Osteocyte (in vitro differentiated cells): ENCODE data around the gene MPZL3. TPM values are rescaled to one million over a fixed set of nuclear protein-coding genes. Genes with fewer than 3 reads are reported as not detected.

Experiments used
- DNase-seq: peaks from one replicate; pipeline ENCODE4 v3.0.0; 2021; ENCODE audit warnings: mixed read lengths; ENCODE audit not compliant: unreplicated experiment; ENCODE audit errors: extremely low spot score
- H3K27ac Mint-ChIP-seq: one replicate; pipeline ENCODE4 v1.8.0; 2021; ENCODE audit warnings: mild to moderate bottlenecking, mixed read lengths; ENCODE audit not compliant: unreplicated experiment
- H3K27me3 Mint-ChIP-seq: one replicate; pipeline ENCODE4 v1.8.0; 2021; ENCODE audit warnings: mixed read lengths; ENCODE audit not compliant: unreplicated experiment
- H3K36me3 Mint-ChIP-seq: one replicate; pipeline ENCODE4 v1.8.0; 2021; ENCODE audit warnings: mixed read lengths; ENCODE audit not compliant: unreplicated experiment
- H3K4me1 Mint-ChIP-seq: one replicate; pipeline ENCODE4 v1.8.0; 2021; ENCODE audit warnings: mixed read lengths; ENCODE audit not compliant: unreplicated experiment
- H3K4me3 Mint-ChIP-seq: one replicate; pipeline ENCODE4 v1.8.0; 2021; ENCODE audit warnings: mild to moderate bottlenecking, moderate library complexity, mixed read lengths; ENCODE audit not compliant: unreplicated experiment
- H3K9me3 Mint-ChIP-seq: one replicate; pipeline ENCODE4 v1.8.0; 2021; ENCODE audit warnings: mixed read lengths; ENCODE audit not compliant: unreplicated experiment
- CTCF ChIP-seq: fragments of 200-600 bp; sonication (generic); IDR thresholded peaks from 2 replicates; pipeline ENCODE4 v1.5.0; 2021; ENCODE audit warnings: antibody characterized with exemption, mild to moderate bottlenecking, moderate library complexity
- total RNA-seq: library from RNA; stranded (reverse); gene quantifications from 2 replicates; pipeline ENCODE4 v1.2.1, GENCODE V29; 2021

MPZL3 gene
- total RNA-seq, 1 donor from 2014 or later, result 0.40 TPM

DNA sequence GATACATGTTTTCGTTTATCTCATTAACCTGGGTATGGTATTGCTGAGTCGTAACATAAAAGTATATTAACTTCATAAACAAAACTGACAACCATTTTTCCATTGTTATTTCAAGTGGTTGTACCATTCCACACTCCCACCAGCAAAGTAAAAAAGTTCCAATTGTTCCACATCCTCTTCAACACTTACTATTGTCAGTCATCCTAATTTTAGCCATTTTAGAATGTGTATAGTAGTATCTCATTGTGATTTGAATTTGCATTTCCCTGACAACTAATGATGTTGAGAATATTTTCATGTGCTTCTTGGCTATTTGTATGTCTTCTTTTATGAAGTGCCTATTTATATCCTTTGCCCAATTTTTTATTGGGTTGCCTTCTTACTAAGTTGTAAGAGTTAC is 41.9 kb upstream of the MPZL3 start:
- TF ChIP-seq CTCF, result no peak
- peaks cover 3% of the 10 kb centered on the region for H3K9me3 Mint-ChIP-seq
- H3K4me1 Mint-ChIP-seq, result peaks cover 8% of the 10 kb centered on the region
- H3K4me3 Mint-ChIP-seq, result no peak overlapping the region
- peaks cover 2% of the 10 kb centered on the region for H3K36me3 Mint-ChIP-seq
- H3K27me3 Mint-ChIP-seq, result peaks cover 31% of the 10 kb centered on the region
- H3K27ac Mint-ChIP-seq, result no peak overlapping the region
- DNase-seq, result no peak

GRCh38 chr11:118291477-118292135 is 39.4 kb upstream of the MPZL3 start:
- Mint-ChIP-seq H3K9me3 (peaks cover 3% of the 10 kb centered on the region), H3K4me3 (no peak overlapping the region), H3K4me1 (peaks cover 8% of the 10 kb centered on the region), H3K36me3 (peaks cover 2% of the 10 kb centered on the region), H3K27ac (no peak overlapping the region), H3K27me3 (peaks cover 38% of the 10 kb centered on the region)
- TF ChIP-seq CTCF, result no peak
- DNase-seq, result no peak

- no peak for TF ChIP-seq CTCF
- H3K4me3 Mint-ChIP-seq, result no peak overlapping the region
- peaks cover 3% of the 10 kb centered on the region for H3K9me3 Mint-ChIP-seq
- H3K36me3 Mint-ChIP-seq, result peaks cover 2% of the 10 kb centered on the region
- no peak overlapping the region for H3K27ac Mint-ChIP-seq
- peaks cover 42% of the 10 kb centered on the region for H3K27me3 Mint-ChIP-seq
- H3K4me1 Mint-ChIP-seq, result peaks cover 8% of the 10 kb centered on the region
- DNase-seq, result no peak
Measured at GRCh38 chr11:118290923-118291322, 38.8 kb upstream of the MPZL3 start.

DNA sequence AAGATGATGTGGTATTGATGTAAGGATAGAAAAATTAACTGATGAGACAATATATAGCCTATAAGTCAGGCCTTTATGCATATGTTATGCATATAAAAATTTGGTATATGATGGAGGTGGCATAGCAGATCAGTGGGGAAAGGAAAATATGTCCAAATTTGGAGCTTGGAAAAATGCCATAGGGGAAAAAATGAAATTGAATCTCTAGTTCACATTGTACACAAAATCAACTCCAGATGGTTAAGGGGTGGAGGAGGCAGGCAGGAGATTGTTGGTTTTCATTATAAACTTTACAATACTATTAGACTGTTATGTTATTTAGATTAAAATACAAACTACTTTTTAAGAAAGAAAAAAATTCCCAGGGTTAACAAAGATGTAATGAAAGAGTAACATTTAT is 37.2 kb upstream of the MPZL3 start:
- no peak overlapping the region for H3K27ac Mint-ChIP-seq
- peaks cover 3% of the 10 kb centered on the region for H3K9me3 Mint-ChIP-seq
- DNase-seq, result no peak
- no peak overlapping the region for H3K4me3 Mint-ChIP-seq
- H3K27me3 Mint-ChIP-seq, result peaks cover 42% of the 10 kb centered on the region
- TF ChIP-seq CTCF, result no peak
- peaks cover 2% of the 10 kb centered on the region for H3K36me3 Mint-ChIP-seq
- H3K4me1 Mint-ChIP-seq, result peaks cover 8% of the 10 kb centered on the region

GRCh38 chr11:118287006-118287405 is 34.8 kb upstream of the MPZL3 start:
- H3K27ac Mint-ChIP-seq, result no peak overlapping the region
- H3K36me3 Mint-ChIP-seq, result peaks cover 2% of the 10 kb centered on the region
- peaks cover 8% of the 10 kb centered on the region for H3K4me1 Mint-ChIP-seq
- no peak for TF ChIP-seq CTCF
- peaks cover 3% of the 10 kb centered on the region for H3K9me3 Mint-ChIP-seq
- no peak for DNase-seq
- peaks cover 41% of the 10 kb centered on the region for H3K27me3 Mint-ChIP-seq
- H3K4me3 Mint-ChIP-seq, result no peak overlapping the region
